Left lung (tissue), 10 donors: ENCODE results near the gene DBET. TPM values are rescaled to one million over a fixed set of nuclear protein-coding genes. Genes with fewer than 3 reads are reported as not detected.
"Not testable (repeated sequence)": the region's sequence is repeated elsewhere in the genome, so short reads cannot be mapped to it uniquely, and the experiment has no call there.

Experiments
- ATAC-seq: fragments of 200-7000 bp; cut with Tn5 transposase; one replicate; pipeline ENCODE4 v1.9.1; 2020; ENCODE audit warnings: moderate library complexity
- DNase-seq, 4 donors: peaks; one replicate each; pipeline ENCODE4 v3.0.0-alpha.2; 2013 to 2020
- H3K27ac ChIP-seq, 2 donors: fragments of 200-600 bp; sonication (generic) in 1 of 2; one replicate each; pipeline versions ENCODE4 v1.5.0 to v1.8.0; 2020 to 2021
- H3K27me3 ChIP-seq, 2 donors: fragments of 200-600 bp; sonication (generic) in 1 of 2; one replicate each; pipeline versions ENCODE4 v1.5.0 to v1.8.0; 2020 to 2021
- H3K36me3 ChIP-seq, 2 donors: fragments of 200-600 bp; sonication (generic) in 1 of 2; one replicate each; pipeline versions ENCODE4 v1.5.0 to v1.8.0; 2020 to 2021
- H3K4me1 ChIP-seq, 2 donors: fragments of 200-600 bp; one replicate each; pipeline ENCODE4 v1.8.0; 2021
- H3K4me3 ChIP-seq, 2 donors: fragments of 200-600 bp; sonication (generic) in 1 of 2; one replicate each; pipeline versions ENCODE4 v1.5.0 to v1.8.0; 2020 to 2021; ENCODE audit warnings: mild to moderate bottlenecking in 1 of 2
- H3K9me3 ChIP-seq, 2 donors: fragments of 200-600 bp; sonication (generic) in 1 of 2; one replicate each; pipeline versions ENCODE4 v1.5.0 to v1.8.0; 2020 to 2021
- intact Hi-C, 2 donors: fragments of 100-400 bp; cut with DNase I; formaldehyde crosslinking; loops; one replicate each; pipeline versions ENCODE4 v1.11.2 to v1.14.2; 2022
- polyA plus RNA-seq, 6 donors: library from polyadenylated mRNA; unstranded; fragments of 120-200 nt; gene quantifications; one replicate each; pipeline ENCODE4 v1.2.1, GENCODE V29; 2013; ENCODE audit not compliant: insufficient read length in 6 of 6
- total RNA-seq, 2 donors: library from RNA; stranded (reverse); fragmentation: NEBNext Ultra II Directional; extraction: Animal tissue kit (Norgen Biotek cat#: 25700); gene quantifications; one replicate each; pipeline ENCODE4 v1.2.1, GENCODE V29; 2021
- donor health status: DM: no; HTN: yes; CAD: no.
- donor health status: DM: no; HTN: no; CAD: no.

The DBET gene
- total and polyA plus RNA-seq, 8 donors = 0.10 to 0.12 TPM; not detected in 6

- H3K9me3 ChIP-seq, H3K4me3 ChIP-seq, ATAC-seq, H3K4me1 ChIP-seq, intact Hi-C loops, H3K36me3 ChIP-seq, H3K27ac ChIP-seq, DNase-seq: not testable (repeated sequence)
- peaks cover 0 to 15% of the 10 kb centered on the region in 2 donors for H3K27me3 ChIP-seq
Measured at GRCh38 chr4:190110570-190111295, 46.4 kb downstream of the DBET start.

DNA sequence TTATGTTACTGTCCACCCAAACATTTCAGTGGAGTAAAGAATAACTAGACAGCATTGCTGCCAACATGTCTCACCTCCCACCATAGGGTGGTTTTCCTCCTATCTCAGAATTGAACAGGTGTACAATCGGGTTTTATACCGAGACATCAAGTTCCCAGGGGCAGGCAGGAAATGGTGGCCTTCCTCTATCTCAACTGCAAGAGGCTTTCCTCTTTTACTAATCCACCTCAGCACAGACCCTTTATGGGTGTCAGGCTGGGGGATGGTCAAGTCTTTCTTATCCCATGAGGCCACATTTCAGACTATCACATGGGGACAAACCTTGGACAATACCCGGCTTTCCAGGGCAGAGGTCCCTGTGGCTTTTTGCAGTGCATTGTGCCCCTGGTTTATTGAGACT is 48.6 kb downstream of the DBET start:
- DNase-seq, H3K36me3 ChIP-seq, intact Hi-C loops, H3K9me3 ChIP-seq, H3K27ac ChIP-seq, H3K4me3 ChIP-seq, H3K4me1 ChIP-seq, ATAC-seq: not testable (repeated sequence)
- peaks cover 0 to 15% of the 10 kb centered on the region in 2 donors for H3K27me3 ChIP-seq

GRCh38 chr4:190114991-190115390 is 50.7 kb downstream of the DBET start:
- H3K9me3 ChIP-seq, DNase-seq, H3K27ac ChIP-seq, intact Hi-C loops, H3K36me3 ChIP-seq, H3K4me3 ChIP-seq, ATAC-seq, H3K4me1 ChIP-seq: not testable (repeated sequence)
- H3K27me3 ChIP-seq = peaks cover 0 to 15% of the 10 kb centered on the region in 2 donors

Other genes starting within 250 kb of the DBET start
- 10 to 100 TPM; 26.5 to 30.7 TPM for gene FRG1, start 123.6 kb upstream of the DBET start, total RNA-seq
- 10 to 100 TPM; 49.4 to 67.7 (median 52.3) TPM for gene FRG1, start 123.6 kb upstream of the DBET start, polyA plus RNA-seq
- gene FRG2, start 37.2 kb upstream of the DBET start, total RNA-seq = not detected
- gene FRG2, start 37.2 kb upstream of the DBET start, polyA plus RNA-seq = under 1 TPM in 1 of 6 donors, not detected in 5; 0.08 TPM
- not detected for gene DUX4, start 109.3 kb downstream of the DBET start, total RNA-seq
- gene DUX4, start 109.3 kb downstream of the DBET start, polyA plus RNA-seq = 1 to 10 TPM in 3 of 6 donors, under 1 TPM in 1, not detected in 2; 0.43 to 1.7 (median 1.1) TPM